Effector memory CD8-positive, alpha-beta T cell (primary cell): Measurements from ENCODE around the gene KCND2.

Experiments used
- ATAC-seq: fragments of 150-1000 bp; cut with Tn5 transposase; replicated peaks from 2 replicates; pipeline ENCODE4 v1.10.0; 2021; ENCODE audit warnings: mild to moderate bottlenecking, moderate library complexity
- DNase-seq, 3 experiments: peaks; one replicate each; pipeline ENCODE4 v3.0.0; 2021
- H3K27ac Mint-ChIP-seq, 2 donors: one replicate each; pipeline ENCODE4 v1.8.0; 2022; ENCODE audit warnings: mild to moderate bottlenecking in 2 of 2, mixed read lengths in 2 of 2, moderate library complexity in 2 of 2
- H3K27me3 Mint-ChIP-seq, 2 donors: one replicate each; pipeline ENCODE4 v1.8.0; 2022; ENCODE audit warnings: mixed read lengths in 2 of 2
- H3K36me3 Mint-ChIP-seq: one replicate; pipeline ENCODE4 v1.8.0; 2022; ENCODE audit warnings: mild to moderate bottlenecking, moderate library complexity, mixed read lengths; ENCODE audit not compliant: insufficient read depth
- H3K4me1 Mint-ChIP-seq, 2 donors: one replicate each; pipeline ENCODE4 v1.8.0; 2022; ENCODE audit warnings: low read depth in 2 of 2, mixed read lengths in 2 of 2
- H3K4me3 Mint-ChIP-seq, 2 donors: one replicate each; pipeline ENCODE4 v1.8.0; 2022; ENCODE audit warnings: mild to moderate bottlenecking in 2 of 2, mixed read lengths in 2 of 2, moderate library complexity in 2 of 2
- H3K9me3 Mint-ChIP-seq, 2 donors: one replicate each; pipeline ENCODE4 v1.8.0; 2022; ENCODE audit warnings: mixed read lengths in 2 of 2

KCND2 gene

DNA sequence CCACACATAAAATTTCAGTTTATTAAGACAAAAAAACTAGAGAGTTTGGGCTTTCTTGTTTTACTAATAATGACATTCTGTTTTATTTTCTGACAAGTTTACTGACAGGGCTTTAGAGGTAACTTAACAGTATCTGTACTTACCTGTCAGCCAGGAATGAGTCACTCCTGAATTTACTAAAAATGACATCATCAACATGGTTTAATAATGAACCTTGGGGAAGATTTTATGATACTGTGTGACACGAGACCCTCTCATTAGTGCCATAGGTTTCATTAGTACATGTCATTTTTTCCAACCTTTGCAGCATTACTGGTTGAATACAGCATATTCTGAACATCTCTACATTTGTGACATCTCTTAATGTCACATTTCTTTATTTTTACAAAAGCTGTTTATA, 131.1 kb downstream of the KCND2 start:
- peaks cover 2 to 15% of the 10 kb centered on the region in 2 donors for H3K9me3 Mint-ChIP-seq

GRCh38 chr7:120405652-120406051, 132.7 kb downstream of the KCND2 start:
- H3K4me1 Mint-ChIP-seq = no peaks in the 10 kb centered on the region

More for the DNA sequence above, 131.1 kb downstream of the KCND2 start:
- Mint-ChIP-seq H3K4me3 (no peak overlapping the region), H3K36me3 (no peaks in the 10 kb centered on the region), H3K27me3 (no peaks in the 10 kb centered on the region), H3K4me1 (no peaks in the 10 kb centered on the region), H3K27ac (no peak overlapping the region)
- DNase-seq (no peak), ATAC-seq (no peak)

DNA sequence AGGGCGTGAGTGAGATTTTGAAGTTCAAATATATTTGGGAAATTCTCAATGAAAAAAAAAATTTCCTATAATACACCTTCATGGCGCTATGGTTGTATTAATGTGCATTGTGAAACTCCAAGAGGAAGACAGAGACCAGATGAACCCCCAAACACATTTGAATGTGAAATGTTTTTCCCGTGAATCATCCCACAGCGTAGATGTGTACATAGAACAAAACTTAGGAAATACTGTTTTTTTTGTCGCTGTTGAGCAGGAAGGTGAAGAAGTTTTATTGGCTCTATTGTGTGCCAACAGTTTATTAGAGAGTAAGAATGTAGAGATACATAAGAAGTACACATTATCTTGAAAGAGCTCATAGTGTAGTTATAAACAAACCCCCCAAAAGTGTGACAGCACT, 134.0 kb downstream of the KCND2 start:
- ATAC-seq = no peak
- no peaks in the 10 kb centered on the region for H3K4me1 Mint-ChIP-seq
- H3K4me3 Mint-ChIP-seq = no peak overlapping the region
- no peak overlapping the region for H3K27ac Mint-ChIP-seq
- no peak for DNase-seq
- H3K27me3 Mint-ChIP-seq = no peaks in the 10 kb centered on the region
- peaks cover 2 to 15% of the 10 kb centered on the region in 2 donors for H3K9me3 Mint-ChIP-seq
- no peaks in the 10 kb centered on the region for H3K36me3 Mint-ChIP-seq

More at GRCh38 chr7:120405652-120406051, 132.7 kb downstream of the KCND2 start:
- H3K9me3 Mint-ChIP-seq = peaks cover 2 to 15% of the 10 kb centered on the region in 2 donors
- no peaks in the 10 kb centered on the region for H3K27me3 Mint-ChIP-seq
- H3K36me3 Mint-ChIP-seq = no peaks in the 10 kb centered on the region
- H3K4me3 Mint-ChIP-seq = no peak overlapping the region
- ATAC-seq (no peak), DNase-seq (no peak)
- no peak overlapping the region for H3K27ac Mint-ChIP-seq

DNA sequence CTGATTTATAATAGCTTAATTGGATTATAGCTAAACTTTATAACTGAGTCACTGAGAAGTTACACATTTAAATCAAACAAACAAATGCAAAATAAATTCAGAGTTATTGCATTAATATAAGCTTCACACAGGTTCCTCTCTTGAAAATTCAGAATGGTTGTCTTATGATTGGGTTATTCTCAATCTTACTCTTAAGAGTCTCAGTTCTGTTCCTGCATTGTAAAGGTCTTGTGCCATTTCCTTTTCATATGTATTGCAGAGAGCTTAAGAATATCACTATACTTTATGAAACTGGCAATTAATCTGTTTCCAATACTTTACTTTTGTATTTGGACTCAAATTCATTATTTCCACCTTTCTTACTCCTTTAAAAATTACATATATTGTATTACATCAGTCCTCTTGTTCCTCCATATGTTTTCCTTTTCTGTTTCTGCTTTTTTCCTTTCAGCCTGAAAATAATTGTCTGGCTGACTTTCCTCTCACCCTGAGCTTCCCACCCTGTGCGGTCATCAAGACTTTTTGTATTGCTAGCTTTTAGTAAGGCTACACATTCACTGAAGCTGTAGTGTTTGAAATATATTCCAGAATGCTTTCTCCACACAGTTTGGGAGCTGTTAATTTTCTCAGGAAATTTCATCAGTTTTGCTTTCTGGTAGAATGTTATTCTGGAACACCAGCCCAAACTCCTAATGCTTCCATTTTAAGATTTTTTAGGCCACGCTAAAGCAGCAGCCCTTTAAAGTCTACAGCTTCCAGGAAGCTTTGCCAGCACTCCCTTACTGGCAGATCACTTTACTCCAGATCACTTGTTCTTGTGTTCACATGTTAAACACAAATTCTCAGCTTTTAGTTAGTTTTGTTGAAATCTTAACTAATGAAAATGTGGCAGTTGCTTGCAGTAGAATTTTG, 139.4 kb downstream of the KCND2 start:
- H3K9me3 Mint-ChIP-seq = peaks cover 0 to 15% of the 10 kb centered on the region in 2 donors
- ATAC-seq = no peak
- H3K27ac Mint-ChIP-seq = no peak overlapping the region
- no peaks in the 10 kb centered on the region for H3K27me3 Mint-ChIP-seq
- no peaks in the 10 kb centered on the region for H3K36me3 Mint-ChIP-seq
- no peak overlapping the region for H3K4me3 Mint-ChIP-seq
- H3K4me1 Mint-ChIP-seq = no peaks in the 10 kb centered on the region
- no peak for DNase-seq

DNA sequence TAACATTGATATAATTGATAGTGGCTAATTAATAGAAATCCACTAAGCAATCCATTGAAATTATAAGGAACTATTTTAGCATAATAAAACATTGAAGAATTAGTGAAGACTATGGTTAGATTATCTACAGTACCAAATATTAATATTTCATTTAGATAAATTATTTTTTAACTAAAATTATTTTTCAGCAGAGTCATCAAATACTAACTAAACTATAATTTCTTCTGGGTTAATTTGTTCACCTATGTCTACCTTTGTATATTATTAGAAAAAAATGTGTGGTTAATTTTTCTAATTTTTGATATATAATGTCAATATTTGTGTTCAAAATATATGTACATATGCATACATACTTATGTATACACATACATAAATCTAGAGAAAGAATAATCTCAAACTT, 140.2 kb downstream of the KCND2 start:
- Mint-ChIP-seq H3K4me3 (no peak overlapping the region), H3K36me3 (no peaks in the 10 kb centered on the region), H3K27ac (no peak overlapping the region), H3K9me3 (peaks cover 0 to 8% of the 10 kb centered on the region in 2 donors), H3K4me1 (no peaks in the 10 kb centered on the region), H3K27me3 (no peaks in the 10 kb centered on the region)
- DNase-seq = no peak
- no peak for ATAC-seq

DNA sequence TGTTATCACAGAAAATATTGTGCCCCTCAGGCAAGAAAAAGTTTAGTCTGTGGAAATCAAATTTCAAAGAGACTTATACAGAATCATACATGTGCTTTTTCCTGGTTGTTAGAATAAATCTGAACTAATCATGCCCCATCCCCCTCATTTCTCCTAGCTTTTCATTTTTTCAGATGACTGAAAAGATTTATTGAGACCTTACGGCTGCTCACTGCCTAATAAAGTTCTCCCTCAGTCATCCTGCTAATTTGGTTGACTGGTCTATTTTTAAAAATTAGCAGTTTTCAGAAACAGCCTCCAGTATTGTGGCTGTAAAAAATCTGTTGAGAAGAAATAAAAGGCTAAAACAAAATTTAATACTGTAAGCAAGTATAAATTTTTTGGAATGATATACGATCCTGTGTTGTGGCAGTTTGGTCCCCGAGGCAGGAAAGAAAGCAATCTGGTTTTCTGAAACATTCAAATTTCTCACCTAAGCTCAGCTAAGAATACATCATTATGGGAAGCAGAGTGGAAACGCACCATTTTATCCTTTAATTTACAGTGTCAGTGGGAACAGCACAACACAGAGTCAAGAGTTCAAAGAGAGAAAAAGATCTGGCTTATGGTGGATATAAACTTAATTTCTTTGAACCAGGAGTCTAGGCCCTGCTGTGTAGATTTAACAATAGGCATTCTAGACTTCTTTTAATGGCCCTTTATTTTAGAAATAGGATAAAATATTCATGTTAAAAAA, 144.4 kb downstream of the KCND2 start:
- DNase-seq (no peak), ATAC-seq (no peak)
- no peaks in the 10 kb centered on the region for H3K4me1 Mint-ChIP-seq
- H3K27me3 Mint-ChIP-seq = no peaks in the 10 kb centered on the region
- no peak overlapping the region for H3K27ac Mint-ChIP-seq
- no peaks in the 10 kb centered on the region for H3K36me3 Mint-ChIP-seq
- peaks cover 2% of the 10 kb centered on the region in 2 donors for H3K9me3 Mint-ChIP-seq
- no peak overlapping the region for H3K4me3 Mint-ChIP-seq

DNA sequence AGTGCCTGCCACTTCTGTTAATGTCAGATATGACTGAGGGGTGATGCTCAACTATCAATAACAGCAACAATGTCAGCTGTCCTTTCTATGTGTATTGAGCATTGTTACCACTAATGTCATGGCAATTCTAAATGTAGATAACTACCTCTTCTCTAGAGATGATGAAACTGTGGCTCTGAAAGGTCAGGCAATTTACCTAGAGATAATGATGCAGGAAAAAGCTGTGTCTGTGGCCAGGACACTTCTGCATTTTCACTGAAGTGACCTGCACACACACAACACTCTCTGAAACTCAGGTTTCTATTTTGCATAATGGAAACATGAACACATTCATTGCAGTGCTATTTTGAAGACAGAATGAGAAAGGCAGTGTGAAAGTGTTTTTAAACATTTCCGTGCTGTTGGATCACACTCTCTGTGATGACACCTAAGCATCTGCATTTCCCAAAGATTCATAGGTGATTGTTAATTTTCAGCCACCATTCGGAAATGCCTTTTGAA, 148.2 kb downstream of the KCND2 start:
- Mint-ChIP-seq H3K4me1 (no peaks in the 10 kb centered on the region), H3K27ac (no peak overlapping the region), H3K9me3 (peaks cover 7 to 9% of the 10 kb centered on the region in 2 donors), H3K27me3 (no peaks in the 10 kb centered on the region), H3K36me3 (no peaks in the 10 kb centered on the region), H3K4me3 (no peak overlapping the region)
- ATAC-seq (no peak), DNase-seq (no peak)

DNA sequence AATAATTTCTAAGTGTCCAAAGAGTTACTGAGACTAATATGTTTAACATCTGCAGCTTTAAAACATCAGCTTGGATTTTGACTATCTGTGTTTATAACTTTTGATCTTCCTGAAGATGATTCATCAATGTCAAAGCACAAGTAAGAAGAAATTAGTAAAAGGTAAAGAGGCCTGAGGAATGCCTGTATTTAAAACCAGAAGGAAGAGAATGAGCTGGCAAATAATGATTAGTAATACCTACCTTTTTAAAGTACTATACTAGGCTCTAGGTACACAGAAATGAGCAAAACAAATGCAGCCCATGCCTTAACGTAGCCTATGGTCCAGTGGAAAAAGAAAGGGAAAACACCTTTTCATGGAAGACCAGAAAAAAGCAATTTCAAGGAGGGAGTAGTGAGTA, 158.0 kb downstream of the KCND2 start:
- no peaks in the 10 kb centered on the region for H3K27me3 Mint-ChIP-seq
- ATAC-seq = no peak

DNA sequence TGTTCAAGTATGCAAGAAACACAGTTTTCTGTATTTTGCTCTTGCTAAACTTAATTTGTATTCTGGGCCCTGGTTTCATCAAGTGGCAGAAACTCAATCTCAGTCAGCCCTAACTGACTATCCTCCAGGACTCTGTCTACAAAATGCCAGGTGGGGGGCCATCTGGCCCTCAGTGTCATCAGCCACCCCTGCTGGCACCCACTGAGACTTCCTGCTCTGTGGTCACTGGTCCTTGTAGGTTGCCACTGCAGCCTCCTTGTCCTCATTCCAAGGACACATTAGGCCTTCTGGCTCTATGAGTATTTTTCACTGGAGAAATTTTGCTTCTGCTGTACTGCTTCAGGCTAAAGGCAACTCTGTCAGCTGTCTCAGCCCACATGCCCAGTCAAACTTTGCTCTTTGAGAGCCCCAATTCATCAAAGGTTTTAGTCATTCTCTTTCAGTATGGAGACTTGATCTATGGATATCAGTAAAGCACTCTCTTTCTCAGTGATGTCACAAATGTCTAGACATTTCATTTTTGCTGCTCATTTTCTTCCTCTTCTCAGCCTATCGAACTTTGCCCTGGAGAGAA, 163.6 kb downstream of the KCND2 start:
- peaks cover 7 to 10% of the 10 kb centered on the region in 2 donors for H3K9me3 Mint-ChIP-seq
- no peaks in the 10 kb centered on the region for H3K36me3 Mint-ChIP-seq
- ATAC-seq (no peak), DNase-seq (no peak)
- H3K4me1 Mint-ChIP-seq = no peaks in the 10 kb centered on the region
- H3K27ac Mint-ChIP-seq = no peak overlapping the region
- no peak overlapping the region for H3K4me3 Mint-ChIP-seq
- no peaks in the 10 kb centered on the region for H3K27me3 Mint-ChIP-seq

More for the DNA sequence above, 158.0 kb downstream of the KCND2 start:
- Mint-ChIP-seq H3K27ac (no peak overlapping the region), H3K4me3 (no peak overlapping the region), H3K4me1 (no peaks in the 10 kb centered on the region), H3K36me3 (no peaks in the 10 kb centered on the region), H3K9me3 (peaks cover 7 to 11% of the 10 kb centered on the region in 2 donors)
- DNase-seq = no peak

GRCh38 chr7:120441850-120442249, 168.9 kb downstream of the KCND2 start:
- H3K36me3 Mint-ChIP-seq = no peaks in the 10 kb centered on the region
- no peaks in the 10 kb centered on the region for H3K4me1 Mint-ChIP-seq
- ATAC-seq (no peak), DNase-seq (no peak)
- no peaks in the 10 kb centered on the region for H3K27me3 Mint-ChIP-seq
- H3K4me3 Mint-ChIP-seq = no peak overlapping the region
- H3K27ac Mint-ChIP-seq = no peak overlapping the region
- peaks cover 7 to 9% of the 10 kb centered on the region in 2 donors for H3K9me3 Mint-ChIP-seq

DNA sequence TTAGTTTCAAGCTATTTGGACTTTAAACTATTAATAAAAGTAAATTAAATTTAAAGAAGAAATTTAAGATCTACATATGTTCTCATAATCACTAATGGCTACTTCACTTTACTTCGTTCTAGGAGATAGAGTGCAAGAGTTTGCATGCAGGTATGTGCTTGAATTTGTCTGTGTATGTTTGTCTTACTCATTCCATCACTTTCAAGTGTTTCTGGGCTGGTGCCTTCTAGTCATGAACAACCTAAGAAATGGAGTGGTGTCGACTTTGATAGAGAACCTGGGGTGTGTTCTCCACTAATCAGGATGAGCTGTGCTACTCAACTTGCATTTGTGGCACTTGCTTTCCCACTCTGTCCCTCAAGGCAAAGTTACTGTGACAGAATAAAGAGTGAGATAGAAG, 169.9 kb downstream of the KCND2 start:
- Mint-ChIP-seq H3K27ac (no peak overlapping the region), H3K9me3 (peaks cover 7 to 9% of the 10 kb centered on the region in 2 donors), H3K4me3 (no peak overlapping the region), H3K36me3 (no peaks in the 10 kb centered on the region), H3K4me1 (no peaks in the 10 kb centered on the region), H3K27me3 (no peaks in the 10 kb centered on the region)
- no peak for DNase-seq
- ATAC-seq = no peak

DNA sequence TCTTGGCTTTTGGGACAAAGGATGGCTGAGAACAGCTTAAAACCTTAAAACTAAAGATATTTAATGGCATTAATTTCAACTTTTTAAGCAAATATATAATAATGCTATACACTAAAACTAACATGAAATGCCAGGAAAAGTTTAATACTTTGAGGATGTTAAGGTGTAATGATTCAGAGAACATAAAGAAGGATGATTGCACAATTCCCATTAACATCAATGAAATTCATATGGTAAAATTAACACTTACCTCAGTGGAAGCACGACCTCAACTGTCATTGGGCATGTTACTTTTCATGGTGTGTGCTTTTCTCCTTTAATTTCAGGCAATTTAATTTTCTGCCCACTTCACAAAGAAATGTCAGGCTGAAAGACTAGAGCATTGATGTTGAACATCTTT, 171.7 kb downstream of the KCND2 start:
- Mint-ChIP-seq H3K9me3 (peaks cover 7% of the 10 kb centered on the region in 2 donors), H3K27me3 (no peaks in the 10 kb centered on the region), H3K4me1 (no peaks in the 10 kb centered on the region), H3K36me3 (no peaks in the 10 kb centered on the region), H3K4me3 (no peak overlapping the region), H3K27ac (no peak overlapping the region)
- DNase-seq = no peak
- ATAC-seq = no peak

- H3K9me3 Mint-ChIP-seq = peaks cover 7 to 8% of the 10 kb centered on the region in 2 donors
- H3K27ac Mint-ChIP-seq = no peak overlapping the region
- H3K36me3 Mint-ChIP-seq = no peaks in the 10 kb centered on the region
- H3K27me3 Mint-ChIP-seq = no peaks in the 10 kb centered on the region
- H3K4me1 Mint-ChIP-seq = no peaks in the 10 kb centered on the region
- DNase-seq = no peak
- no peak overlapping the region for H3K4me3 Mint-ChIP-seq
- ATAC-seq = no peak
Observed at GRCh38 chr7:120445276-120445675, 172.3 kb downstream of the KCND2 start.
